OCI-M2 (cell line): ENCODE results near the gene ARHGAP24.

Source experiments
- DNase-seq: peaks from one replicate; lab custom pipeline; 2025; ENCODE audit not compliant: unreplicated experiment; lab: John Stamatoyannopoulos, UW

The ARHGAP24 gene

DNA sequence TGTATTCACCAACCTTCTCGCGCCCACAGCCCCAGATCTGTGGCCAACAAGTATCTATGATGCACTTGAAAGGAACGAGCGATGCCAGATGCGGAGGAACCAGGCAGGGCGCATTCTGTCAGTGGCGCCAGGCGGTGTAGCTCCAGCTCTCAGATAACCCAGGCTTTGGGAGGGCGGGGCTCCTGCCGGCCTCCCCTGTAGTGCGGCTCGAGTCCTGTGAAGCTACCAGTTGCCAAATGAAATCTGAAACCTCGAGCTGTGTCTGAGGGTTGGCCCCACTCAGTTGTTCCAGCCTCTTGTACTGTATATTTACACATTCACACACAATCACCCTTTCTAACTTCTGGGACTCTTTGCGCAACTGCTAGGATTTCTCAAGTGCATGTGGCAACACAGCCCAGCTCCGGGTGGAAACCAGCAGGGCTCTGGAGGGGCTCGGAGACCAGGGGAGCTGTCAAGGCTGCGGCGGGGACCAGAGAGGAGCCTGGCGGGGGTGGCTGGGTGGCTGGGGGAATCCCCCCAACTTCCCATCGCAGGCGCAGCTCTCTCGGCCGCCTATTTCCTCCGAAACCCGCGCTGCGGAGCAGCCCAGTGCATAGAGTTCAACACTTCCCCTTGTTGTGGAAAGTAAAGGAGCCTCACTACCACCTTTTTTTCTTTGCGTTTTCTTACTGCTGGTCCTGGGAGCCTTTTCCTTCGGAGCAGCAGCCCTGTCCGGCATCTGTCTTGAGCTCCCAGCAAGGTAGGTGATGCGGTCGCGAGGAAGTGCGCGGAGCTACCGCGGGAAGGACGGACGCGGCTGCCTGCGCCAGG is at the start of gene ARHGAP24:
Gene ARHGAP24 (plus strand): TSS at position 333 of the 813 bp plus-strand sequence.
- peak; percentile 53 for DNase-seq

DNA sequence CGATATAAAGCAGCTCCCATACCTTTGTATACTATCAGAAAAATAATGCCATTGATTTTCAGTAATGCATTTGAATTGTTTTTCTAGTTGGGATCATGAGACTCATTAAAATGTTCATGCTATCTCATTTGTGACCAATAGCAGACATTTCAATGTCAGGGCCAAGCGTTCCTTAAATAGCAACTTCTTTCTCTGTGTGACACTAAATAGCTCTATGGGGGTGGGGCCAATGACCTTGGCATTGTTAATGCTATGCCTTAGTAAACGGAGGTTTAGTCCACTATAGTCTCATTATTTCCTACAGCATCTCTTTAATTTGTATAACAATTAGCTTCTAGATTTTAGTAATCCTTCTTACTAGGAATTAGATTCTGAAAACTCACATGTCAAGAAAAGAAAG is 48.6 kb upstream of the ARHGAP24 start:
- DNase-seq, result no peak

DNA sequence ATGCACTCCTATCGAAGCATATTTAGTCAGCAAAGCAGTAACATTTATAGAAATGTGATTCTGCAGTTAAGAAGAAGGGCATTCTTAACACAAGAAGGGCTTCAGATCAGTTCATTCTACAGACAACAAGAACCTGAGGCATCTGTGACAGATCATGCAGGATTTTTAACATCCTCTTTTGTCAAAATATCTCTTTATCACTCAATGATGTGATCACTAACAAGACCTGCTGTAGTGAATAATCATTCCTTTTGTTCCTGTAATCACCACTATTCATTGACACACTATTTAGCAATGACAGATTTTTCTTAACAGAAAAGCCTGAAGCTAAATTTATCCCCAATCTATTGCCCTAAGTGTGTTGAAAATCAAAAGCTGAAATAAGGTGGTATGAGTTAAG is 47.8 kb upstream of the ARHGAP24 start:
- no peak for DNase-seq

DNA sequence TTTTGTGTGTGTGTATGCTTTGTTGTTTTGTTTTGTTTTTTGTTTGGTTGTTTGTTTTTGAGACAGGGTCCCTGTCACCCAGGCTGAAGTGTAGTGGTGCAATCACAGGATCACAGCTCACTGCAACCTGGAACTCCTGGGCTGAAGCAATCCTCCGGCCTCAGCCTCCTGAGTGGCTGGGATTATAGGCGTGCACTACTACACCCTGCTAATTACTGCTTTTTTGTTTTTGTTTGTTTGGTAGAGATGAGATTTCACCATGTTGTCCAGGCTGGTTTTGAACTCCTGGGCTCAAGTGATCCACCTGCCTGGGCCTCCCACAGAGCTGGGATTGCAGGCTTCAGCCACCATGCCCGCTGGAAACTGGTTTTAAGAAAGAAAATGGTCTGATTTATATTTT is 44.7 kb upstream of the ARHGAP24 start:
- no peak for DNase-seq

DNA sequence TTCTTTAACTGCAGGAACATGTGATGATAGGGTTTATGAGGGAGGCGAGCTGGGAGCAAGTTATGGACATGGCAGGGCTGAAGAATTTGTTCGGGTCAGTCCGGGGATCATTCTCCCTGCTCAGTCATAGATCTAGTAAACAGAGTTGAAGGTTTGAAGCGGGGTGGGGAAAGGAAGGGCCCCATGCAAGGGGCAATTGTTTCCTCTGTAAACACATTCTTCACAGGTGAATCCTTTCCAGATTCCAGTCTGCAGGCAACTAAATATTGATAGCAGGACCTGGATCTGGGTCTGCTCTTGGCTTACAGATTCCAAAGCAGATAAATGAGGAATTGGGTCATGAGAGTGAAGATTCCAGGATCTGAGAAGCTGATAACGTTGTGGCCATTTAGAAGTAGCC is 44.3 kb upstream of the ARHGAP24 start:
- no peak for DNase-seq

DNA sequence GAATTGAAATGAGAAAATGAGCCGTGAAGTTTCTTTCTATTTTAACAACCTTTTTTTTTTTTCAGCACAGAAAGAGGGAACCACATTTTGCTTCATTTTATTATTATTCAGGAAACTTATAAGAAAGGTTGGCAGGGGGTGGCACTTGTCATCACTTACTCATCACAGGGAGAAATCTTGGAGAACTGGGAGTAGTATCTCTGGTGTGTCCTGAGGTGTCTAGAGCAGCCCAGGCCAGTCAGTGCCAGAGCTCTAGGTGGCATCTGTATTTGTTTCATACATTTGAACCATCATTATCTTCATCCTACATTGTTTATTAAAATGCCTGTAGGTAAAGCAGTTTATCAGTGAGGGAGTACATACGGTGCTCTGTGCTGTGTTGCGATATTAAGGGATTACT is 43.8 kb upstream of the ARHGAP24 start:
- no peak for DNase-seq

DNA sequence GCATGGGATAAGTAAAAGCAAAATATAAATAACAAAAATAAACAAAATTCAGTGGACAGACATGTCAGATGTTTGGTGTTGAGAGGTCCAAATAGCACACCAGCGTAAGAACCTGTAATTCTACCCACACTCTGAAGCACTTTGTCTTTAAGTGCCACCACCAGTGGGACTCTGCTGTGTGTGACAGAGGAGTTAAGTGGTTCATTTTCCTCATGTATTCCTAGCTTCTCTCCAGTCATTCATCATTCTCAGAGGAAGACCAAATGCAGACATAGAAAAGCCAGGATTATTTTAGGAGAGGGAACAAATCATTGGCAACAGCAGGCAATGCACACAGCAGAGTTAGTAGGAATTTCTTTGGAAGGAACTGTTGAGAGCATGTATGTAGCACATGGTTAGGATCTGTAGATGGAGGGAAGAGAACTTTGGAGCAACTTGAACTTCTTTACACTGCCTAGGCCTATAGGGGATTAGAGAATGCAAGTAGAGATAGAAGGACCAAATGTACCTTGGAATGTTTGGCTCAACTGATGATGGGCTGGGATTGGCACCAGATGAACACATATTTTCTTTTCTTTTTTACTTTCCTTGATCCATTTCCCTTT is 43.0 kb upstream of the ARHGAP24 start:
- DNase-seq, result no peak

DNA sequence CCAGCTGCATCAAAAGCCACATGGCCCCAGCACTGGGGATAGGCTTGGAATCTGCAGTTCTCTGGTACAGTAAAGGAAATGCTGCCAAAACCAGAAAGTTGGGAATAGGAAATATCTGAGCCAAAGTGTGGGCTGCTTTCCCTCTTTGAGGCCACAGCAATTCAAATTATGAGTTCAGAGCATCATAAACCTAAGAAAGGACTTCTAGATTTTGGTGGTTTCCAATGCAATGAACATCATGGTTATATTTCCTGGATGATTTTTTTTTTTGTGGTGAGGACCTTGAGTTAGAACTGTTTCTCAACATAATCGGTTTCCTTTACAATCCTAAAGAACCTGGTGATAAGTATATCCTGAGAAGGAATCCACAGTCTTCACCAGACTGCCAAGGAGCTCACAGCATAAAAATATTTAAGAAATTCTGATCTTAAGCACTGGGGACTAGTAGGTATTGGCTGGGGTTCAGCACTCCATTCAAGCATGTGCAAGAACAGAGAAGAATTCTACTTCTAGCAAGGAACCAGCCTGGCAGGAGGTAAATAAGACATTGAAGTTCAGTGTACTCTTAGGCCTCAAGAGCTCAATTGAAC is 29.8 kb upstream of the ARHGAP24 start:
- DNase-seq, result no peak

DNA sequence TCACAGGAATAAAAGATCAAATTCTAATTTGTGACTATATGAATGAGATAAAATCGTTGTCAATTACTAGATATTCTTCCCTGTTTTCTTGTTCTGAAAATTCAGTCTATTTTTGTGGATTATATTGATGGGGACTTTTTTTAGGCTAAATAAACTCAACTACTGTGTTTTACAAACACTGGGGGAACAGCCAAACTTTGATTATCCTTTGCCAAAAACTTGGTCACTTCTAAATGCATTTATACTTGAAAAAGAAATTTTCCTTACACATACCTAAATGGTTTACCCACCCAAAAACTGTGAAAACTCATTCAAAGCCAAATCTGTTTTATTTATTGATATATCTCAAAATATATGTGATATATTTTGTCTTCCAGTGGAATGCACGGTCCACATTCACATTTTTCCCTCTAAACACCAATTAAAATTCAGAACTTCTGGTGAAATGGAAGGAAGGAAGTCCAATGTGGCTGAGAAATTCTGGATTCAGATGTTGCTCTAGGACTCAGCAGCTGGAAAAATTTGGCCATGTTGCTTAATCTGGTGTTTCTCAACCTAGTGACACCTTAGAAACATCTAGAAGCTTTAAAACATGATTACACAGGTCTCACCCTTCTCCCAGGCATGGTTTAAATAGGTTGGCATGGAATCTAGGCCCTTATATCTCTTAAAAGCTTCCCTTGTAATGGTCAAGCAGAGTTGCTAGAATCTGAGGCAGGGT is 28.6 kb upstream of the ARHGAP24 start:
- no peak for DNase-seq

DNA sequence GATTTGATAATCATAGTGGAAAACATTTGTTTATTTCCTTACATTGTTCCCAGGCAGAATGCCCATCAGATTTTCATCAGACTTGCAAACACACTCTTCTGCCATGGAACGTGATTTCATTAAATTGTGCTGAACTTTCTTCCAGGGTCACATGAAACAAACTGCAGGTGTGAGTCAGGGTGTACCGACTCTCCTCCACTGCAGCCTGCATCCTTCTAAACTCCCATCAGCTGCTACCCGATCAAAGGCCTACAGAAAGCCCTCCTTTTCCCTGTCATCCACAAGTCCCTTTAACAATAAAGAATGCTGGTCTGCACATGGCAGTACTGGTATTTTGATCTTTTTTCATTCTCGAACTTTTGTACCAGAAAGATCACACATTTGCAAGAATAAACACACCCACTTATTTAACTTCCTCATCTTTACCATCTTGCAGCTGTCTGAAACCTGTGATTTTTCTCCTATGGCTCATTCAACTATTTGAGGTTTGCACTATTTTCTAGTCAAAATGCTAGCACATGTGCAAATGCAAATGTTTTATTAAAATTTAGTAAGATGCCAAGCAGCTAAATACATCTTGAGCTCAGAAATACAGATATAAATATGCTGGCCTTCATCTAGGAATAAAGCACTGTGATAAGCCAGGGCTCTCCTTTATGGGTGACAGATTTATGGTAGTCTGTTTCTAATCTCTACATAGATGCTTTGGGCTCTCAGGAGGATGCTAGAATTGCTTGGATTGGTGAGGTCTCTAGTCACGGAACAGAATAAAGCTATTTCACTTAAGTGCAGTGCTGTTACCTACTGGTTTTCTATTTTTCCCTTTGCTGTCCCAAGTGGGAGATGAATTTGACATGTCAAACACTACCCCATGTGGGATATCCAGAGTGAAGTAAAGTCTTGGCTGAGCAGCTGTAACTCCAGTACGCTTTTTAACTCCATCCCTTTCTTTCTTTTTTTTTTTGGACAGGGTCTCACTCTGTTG is 25.8 kb upstream of the ARHGAP24 start:
- no peak for DNase-seq

DNA sequence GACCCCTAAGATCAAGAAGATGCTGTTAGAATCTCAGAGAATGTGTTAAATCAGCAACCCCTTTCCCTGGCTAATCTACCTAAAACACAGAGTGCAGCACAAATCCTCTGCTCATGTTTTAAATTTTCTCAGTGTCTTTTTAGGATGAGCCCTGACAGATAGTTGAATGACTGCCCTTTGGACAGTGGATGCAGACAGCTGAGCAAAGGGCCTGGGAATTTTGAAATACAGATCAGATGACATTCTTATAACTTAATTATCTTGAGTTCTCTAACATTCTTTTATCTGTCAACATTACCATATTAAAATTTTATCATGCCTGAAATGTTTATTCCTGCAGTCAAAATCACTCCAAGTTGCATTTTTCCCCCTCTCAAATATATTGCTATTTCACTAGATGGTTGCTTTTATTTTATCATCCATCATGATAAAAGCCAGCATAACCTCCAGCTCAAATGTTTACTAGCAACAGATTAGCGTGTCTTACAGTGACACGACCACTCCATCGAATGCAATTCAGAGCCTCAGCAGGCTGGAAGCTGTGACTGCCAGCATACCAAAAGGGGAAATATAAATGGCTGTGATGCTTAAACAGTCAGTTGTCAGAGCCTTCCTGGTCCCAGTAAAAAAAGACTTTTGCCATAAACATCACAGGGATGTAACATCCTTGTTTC is 22.8 kb upstream of the ARHGAP24 start:
- no peak for DNase-seq

DNA sequence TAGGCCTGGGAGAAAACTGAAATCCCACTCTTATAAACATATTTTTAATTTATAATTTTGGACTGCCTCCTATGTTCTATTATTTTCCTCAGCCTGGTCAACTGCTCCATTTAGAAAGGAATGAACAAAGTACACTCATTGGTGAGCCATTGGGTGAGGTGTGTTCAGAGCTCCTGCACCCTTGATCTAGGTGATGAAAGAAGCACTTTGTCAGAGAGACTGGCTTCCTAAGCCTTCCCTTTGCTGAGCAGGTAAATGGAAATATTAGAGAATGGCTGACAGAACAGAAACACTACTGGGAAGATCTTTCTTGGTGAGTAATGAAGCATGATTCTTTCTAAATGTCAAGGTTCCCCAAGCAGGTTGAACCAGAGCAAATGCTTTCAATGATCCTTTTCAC is 19.0 kb upstream of the ARHGAP24 start:
- no peak for DNase-seq

DNA sequence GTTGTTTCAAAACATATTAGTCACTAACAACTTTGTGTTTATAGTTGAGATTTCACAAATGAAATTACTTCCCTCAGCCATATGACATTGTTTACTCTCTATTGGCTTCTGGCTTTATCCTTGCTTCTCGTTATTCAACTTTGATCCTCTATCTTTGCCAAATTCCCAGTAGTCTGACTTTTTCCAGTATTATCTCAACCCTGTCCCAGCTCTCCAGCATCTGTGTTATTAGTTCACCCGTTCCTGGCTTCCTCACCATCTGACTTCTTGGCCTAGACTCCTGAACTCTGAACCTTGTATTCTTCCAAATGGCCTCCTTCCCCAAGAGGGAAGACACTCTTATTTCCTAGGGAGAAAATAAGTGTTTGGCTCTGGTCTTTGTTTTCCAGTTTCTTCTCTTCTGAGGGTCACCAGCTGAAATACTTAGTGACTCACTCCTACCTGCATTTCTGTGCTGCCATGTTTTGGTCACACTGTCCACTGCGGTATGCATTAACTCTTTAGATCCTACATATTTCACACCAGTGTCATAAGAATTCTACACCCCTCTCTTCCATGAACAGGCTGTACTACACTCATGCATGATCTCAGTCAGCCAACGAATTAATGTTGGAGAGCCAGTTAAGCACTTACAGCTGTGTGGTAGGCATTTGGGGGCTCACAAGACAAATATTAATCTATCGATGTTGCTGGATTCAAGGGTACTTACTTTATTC is 17.0 kb upstream of the ARHGAP24 start:
- no peak for DNase-seq

DNA sequence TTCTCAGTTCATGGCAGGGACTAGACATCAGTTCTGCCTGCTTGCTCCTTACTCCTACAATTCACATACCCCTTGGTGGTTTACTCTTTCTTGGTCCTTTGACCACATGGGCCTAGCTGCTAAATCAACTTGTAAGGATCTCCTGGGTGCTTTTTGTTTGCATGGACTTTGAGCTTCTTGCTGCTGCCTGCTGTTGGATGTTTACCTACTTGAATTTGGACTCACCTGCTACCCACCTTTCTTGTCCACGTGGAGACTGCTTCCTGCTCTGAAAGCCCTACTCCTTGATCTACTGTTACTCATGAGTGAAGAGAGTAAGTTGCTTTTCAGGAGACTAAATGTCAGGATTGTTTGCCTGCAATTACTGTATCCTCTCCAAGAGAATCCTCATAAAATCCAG is 15.2 kb upstream of the ARHGAP24 start:
- DNase-seq, result no peak

DNA sequence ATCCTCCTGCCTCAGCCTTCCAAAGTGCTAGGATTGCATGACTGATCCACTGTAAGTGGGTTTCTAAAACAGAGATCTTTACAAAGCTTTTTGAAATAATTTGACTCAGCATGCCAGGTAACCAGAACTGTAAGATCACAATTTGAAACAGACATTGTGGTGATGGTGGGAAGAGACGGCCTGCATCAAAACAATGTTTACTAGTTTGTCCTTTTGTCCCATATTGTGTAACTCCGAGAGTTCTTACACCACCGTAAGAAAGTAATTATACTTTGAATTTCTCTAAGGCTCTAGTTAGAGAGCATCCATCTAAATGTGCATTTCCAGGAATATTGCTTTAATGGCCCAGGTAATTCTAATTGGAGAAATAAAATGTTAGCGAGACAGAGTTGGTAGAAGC is 594 bp upstream of the ARHGAP24 start:
- no peak for DNase-seq

DNA sequence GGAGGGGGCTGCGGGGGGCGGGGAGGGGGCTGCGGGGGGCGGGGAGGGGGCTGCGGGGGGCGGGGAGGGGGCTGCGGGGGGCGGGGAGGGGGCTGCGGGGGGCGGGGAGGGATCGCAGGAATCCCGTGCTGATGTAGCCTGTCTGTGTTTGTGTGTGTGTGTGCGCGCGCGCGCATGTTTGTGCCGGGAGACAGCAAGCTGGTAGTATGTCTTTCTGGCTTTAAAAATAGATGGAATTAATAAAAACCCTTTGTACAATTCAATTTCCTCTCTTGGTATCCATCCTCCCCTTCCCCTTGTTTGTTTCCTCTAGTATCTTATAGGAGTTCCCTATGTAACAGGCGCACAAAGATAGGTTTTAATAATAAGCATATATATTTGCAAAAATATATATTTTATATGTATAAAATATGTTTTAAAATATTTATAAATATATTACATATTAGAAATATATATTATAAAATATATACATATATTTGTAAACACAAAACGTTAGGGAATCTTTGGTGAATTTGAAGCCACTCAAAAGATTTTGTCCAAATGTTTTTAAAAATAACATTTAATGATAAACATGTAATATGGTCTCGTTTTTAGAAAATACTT is 782 bp downstream of the ARHGAP24 start:
- no peak for DNase-seq

DNA sequence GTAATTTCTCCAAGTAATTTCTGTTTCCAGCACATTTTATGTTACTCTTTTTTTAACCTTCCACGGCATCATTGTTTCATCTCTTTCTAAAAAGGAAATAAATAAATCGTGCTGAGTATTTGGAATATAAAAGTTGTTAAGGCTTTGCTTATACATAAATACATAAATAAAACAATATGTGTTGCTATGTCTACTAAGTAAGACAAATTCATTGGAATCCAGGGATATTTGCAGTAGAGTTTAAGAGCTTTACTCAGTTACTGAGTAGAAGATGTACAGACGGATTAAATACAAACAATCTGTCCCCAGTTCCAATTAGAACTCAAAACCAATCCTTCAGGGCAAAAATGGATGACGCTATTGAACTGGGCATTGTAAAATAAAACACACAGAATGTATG is 1.4 kb downstream of the ARHGAP24 start:
- no peak for DNase-seq

DNA sequence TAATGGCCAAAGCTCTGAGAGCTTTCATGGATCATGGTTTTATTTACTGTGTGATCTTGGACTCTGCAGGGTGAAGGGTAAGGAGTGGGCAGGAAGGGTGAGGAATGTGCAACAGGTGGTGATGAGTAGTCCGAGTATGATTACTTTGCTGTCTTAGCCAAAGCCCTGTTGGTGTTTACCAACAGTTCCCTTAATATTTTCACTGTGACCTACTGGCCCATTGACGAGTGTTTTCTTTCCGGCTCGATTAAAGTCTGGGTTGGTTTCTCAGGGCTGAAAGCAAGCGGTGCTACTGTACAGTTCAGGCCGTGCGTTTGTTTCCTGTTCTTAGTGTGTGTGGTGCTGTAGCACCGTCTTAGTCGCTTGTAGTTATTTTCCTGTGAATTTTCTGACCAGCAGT is 2.6 kb downstream of the ARHGAP24 start:
- DNase-seq, result no peak

DNA sequence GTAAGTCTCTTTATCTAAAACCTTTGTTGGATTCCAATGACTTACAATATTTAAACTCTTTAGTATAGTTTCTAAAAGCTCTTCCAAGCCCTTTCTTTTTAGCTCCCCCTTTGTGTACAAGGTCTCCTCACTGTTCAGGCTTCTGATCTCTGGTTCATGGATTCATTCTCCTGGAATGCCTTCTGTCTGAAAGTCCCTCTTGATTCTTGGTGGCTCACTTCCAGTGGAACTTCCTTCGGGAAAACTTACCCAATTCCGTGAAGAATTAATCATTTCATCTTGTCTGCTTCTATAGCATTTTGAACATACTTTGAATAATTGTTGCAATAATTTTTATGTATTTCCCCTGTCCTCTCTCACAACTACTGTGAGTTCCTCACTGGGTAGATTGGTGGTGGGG is 3.6 kb downstream of the ARHGAP24 start:
- no peak for DNase-seq
